ENCODE measurements around the gene PRKN.
A peak's percentile ranks its signal among the peaks of the same experiment; 100 is the strongest.

PRKN gene

DNA sequence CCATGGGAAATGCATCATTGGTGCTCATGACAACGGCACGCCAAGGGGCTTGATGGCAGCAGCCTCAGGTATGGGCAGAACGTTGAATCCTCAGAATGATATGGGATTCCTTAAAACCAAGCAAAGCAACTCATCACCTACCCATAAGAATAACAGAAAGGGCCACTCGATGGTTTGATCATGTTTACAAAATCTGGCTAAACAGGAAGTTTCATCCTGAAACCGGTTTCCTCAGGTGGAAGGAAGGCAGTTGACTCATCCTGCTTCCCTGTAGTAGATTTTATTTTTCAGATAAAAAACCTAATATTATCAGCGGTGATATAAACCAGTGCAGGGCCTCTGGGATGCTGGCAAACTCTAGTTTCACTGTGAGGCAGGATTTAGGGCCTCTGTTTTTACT lies 1316.8 kb downstream of the PRKN start (continued):
- TF ChIP-seq, protein P1, sequence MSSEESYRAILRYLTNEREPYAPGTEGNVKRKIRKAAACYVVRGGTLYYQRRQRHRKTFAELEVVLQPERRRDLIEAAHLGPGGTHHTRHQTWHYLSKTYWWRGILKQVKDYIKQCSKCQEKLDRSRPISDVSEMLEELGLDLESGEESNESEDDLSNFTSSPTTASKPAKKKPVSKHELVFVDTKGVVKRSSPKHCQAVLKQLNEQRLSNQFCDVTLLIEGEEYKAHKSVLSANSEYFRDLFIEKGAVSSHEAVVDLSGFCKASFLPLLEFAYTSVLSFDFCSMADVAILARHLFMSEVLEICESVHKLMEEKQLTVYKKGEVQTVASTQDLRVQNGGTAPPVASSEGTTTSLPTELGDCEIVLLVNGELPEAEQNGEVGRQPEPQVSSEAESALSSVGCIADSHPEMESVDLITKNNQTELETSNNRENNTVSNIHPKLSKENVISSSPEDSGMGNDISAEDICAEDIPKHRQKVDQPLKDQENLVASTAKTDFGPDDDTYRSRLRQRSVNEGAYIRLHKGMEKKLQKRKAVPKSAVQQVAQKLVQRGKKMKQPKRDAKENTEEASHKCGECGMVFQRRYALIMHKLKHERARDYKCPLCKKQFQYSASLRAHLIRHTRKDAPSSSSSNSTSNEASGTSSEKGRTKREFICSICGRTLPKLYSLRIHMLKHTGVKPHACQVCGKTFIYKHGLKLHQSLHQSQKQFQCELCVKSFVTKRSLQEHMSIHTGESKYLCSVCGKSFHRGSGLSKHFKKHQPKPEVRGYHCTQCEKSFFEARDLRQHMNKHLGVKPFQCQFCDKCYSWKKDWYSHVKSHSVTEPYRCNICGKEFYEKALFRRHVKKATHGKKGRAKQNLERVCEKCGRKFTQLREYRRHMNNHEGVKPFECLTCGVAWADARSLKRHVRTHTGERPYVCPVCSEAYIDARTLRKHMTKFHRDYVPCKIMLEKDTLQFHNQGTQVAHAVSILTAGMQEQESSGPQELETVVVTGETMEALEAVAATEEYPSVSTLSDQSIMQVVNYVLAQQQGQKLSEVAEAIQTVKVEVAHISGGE (tag by site-specific recombination; conservative IDR thresholded peaks at IDR 0.05; ENCODE audit: low read depth): no peak
- TF ChIP-seq, protein P2, sequence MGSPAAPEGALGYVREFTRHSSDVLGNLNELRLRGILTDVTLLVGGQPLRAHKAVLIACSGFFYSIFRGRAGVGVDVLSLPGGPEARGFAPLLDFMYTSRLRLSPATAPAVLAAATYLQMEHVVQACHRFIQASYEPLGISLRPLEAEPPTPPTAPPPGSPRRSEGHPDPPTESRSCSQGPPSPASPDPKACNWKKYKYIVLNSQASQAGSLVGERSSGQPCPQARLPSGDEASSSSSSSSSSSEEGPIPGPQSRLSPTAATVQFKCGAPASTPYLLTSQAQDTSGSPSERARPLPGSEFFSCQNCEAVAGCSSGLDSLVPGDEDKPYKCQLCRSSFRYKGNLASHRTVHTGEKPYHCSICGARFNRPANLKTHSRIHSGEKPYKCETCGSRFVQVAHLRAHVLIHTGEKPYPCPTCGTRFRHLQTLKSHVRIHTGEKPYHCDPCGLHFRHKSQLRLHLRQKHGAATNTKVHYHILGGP (tag by site-specific recombination; IDR thresholded peaks at IDR 0.05): no peak
- no peak for TF ChIP-seq WT1 (tag by site-specific recombination; IDR thresholded peaks at IDR 0.05)
- no peak for TF ChIP-seq ZNF777 (tag by site-specific recombination; IDR thresholded peaks at IDR 0.05; ENCODE audit: borderline replicate concordance)

DNA sequence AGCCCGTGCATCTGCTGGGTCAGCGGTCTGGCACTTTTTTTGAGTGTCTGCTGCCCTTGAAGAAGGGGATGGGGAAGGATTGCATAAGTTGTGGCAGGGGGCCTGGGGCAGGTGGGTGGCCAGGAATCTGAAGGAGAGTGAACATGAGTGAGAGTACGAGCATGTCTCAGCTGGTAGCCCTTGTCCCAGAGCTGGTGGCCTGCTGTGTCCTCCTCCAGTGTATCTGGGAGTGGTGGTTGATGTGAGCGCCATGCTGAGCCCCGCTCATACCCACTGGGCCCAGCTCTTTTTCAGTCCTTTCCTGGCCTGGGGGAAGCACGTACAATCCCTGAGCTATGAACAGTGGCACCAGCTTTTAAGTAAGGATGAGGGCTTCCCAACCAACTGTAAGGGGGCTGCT lies 1317.5 kb downstream of the PRKN start:
- POLR2A ChIA-PET: no interaction called here

DNA sequence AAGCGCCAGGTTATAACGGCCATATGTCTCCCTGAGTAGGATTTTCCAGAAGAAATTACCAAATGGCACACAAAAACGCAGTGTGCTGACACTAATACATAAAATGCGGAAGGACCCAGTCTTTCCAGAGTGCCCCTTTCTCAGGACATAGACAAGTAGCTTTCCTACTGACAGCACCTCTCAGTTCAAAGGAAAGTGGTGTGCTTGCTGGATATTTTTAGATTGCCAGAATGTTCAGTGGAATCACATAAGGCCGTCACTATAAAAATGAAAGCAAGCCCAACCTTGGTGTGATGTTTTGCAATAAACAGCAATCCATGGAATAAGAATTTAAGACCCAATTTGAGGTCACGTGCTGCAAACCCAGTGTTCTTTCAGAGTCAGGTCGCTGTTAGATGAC lies 1318.2 kb downstream of the PRKN start:
- CTCF ChIA-PET: interaction anchor here (5.0 kb wide), 1 partner anchor 8 kb away, joined by 37 read pairs; no protein-coding TSS in a partner anchor
- H3K27ac ChIP-seq (ENCODE audit: extremely low read depth, low read depth, low read length): no peak overlapping the region
- no peaks in the 10 kb centered on the region for H3K9me3 ChIP-seq (ENCODE audit: control insufficient read depth, insufficient read depth, low read depth, low read length)
- H3K36me3 ChIP-seq (ENCODE audit: control insufficient read depth in 2 of 2, insufficient read depth in 1 of 2, low read length in 2 of 2): no peaks in the 10 kb centered on the region
- no peaks in the 10 kb centered on the region for H3K4me1 ChIP-seq (ENCODE audit: control insufficient read depth, insufficient read depth, low read length)
- POLR2A ChIA-PET: no interaction called here
- H3K4me3 ChIP-seq (ENCODE audit: low read depth, low read length): no peak overlapping the region
- TF ChIP-seq OVOL3 (tag by site-specific recombination; IDR thresholded peaks at IDR 0.05): no peak
- TF ChIP-seq ZFP69B (tag by site-specific recombination; IDR thresholded peaks at IDR 0.05): no peak
- no peak for TF ChIP-seq ZNF157 (tag by site-specific recombination; IDR thresholded peaks at IDR 0.05)
- TF ChIP-seq ZNF654 (tag by site-specific recombination; IDR thresholded peaks at IDR 0.05; ENCODE audit: low read depth): no peak
- TF ChIP-seq, protein P3, sequence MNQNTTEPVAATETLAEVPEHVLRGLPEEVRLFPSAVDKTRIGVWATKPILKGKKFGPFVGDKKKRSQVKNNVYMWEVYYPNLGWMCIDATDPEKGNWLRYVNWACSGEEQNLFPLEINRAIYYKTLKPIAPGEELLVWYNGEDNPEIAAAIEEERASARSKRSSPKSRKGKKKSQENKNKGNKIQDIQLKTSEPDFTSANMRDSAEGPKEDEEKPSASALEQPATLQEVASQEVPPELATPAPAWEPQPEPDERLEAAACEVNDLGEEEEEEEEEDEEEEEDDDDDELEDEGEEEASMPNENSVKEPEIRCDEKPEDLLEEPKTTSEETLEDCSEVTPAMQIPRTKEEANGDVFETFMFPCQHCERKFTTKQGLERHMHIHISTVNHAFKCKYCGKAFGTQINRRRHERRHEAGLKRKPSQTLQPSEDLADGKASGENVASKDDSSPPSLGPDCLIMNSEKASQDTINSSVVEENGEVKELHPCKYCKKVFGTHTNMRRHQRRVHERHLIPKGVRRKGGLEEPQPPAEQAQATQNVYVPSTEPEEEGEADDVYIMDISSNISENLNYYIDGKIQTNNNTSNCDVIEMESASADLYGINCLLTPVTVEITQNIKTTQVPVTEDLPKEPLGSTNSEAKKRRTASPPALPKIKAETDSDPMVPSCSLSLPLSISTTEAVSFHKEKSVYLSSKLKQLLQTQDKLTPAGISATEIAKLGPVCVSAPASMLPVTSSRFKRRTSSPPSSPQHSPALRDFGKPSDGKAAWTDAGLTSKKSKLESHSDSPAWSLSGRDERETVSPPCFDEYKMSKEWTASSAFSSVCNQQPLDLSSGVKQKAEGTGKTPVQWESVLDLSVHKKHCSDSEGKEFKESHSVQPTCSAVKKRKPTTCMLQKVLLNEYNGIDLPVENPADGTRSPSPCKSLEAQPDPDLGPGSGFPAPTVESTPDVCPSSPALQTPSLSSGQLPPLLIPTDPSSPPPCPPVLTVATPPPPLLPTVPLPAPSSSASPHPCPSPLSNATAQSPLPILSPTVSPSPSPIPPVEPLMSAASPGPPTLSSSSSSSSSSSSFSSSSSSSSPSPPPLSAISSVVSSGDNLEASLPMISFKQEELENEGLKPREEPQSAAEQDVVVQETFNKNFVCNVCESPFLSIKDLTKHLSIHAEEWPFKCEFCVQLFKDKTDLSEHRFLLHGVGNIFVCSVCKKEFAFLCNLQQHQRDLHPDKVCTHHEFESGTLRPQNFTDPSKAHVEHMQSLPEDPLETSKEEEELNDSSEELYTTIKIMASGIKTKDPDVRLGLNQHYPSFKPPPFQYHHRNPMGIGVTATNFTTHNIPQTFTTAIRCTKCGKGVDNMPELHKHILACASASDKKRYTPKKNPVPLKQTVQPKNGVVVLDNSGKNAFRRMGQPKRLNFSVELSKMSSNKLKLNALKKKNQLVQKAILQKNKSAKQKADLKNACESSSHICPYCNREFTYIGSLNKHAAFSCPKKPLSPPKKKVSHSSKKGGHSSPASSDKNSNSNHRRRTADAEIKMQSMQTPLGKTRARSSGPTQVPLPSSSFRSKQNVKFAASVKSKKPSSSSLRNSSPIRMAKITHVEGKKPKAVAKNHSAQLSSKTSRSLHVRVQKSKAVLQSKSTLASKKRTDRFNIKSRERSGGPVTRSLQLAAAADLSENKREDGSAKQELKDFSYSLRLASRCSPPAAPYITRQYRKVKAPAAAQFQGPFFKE (tag by site-specific recombination; IDR thresholded peaks at IDR 0.05; ENCODE audit: borderline replicate concordance): no peak
- no peak for TF ChIP-seq TCF7L2 (IDR thresholded peaks at IDR 0.05; ENCODE audit: borderline replicate concordance, low read depth, low read length)
- TF ChIP-seq SCRT1 (tag by site-specific recombination; IDR thresholded peaks at IDR 0.05; ENCODE audit: borderline replicate concordance): no peak
- no peak for TF ChIP-seq ZNF404 (tag by site-specific recombination; IDR thresholded peaks at IDR 0.05)
- TF ChIP-seq ZNF626 (tag by site-specific recombination; IDR thresholded peaks at IDR 0.05): no peak

More for the DNA sequence above, 1317.5 kb downstream of the PRKN start:
- no peaks in the 10 kb centered on the region for H3K9me3 ChIP-seq (ENCODE audit: control insufficient read depth, insufficient read depth, low read depth, low read length)
- no peaks in the 10 kb centered on the region for H3K4me1 ChIP-seq (ENCODE audit: control insufficient read depth, insufficient read depth, low read length)
- CTCF ChIA-PET: interaction anchor here (5.0 kb wide), 1 partner anchor 8 kb away, joined by 37 read pairs; no protein-coding TSS in a partner anchor
- TF ChIP-seq ZIC2 (tag by site-specific recombination; IDR thresholded peaks at IDR 0.05) (peak; percentile 87), ZNF221 (tag by site-specific recombination; IDR thresholded peaks at IDR 0.05; ENCODE audit: borderline replicate concordance) (no peak), ZNF571 (tag by site-specific recombination; IDR thresholded peaks at IDR 0.05) (no peak)
- TF ChIP-seq, protein P4, sequence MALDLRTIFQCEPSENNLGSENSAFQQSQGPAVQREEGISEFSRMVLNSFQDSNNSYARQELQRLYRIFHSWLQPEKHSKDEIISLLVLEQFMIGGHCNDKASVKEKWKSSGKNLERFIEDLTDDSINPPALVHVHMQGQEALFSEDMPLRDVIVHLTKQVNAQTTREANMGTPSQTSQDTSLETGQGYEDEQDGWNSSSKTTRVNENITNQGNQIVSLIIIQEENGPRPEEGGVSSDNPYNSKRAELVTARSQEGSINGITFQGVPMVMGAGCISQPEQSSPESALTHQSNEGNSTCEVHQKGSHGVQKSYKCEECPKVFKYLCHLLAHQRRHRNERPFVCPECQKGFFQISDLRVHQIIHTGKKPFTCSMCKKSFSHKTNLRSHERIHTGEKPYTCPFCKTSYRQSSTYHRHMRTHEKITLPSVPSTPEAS (tag by site-specific recombination; IDR thresholded peaks at IDR 0.05): no peak
- TF ChIP-seq, protein P5, sequence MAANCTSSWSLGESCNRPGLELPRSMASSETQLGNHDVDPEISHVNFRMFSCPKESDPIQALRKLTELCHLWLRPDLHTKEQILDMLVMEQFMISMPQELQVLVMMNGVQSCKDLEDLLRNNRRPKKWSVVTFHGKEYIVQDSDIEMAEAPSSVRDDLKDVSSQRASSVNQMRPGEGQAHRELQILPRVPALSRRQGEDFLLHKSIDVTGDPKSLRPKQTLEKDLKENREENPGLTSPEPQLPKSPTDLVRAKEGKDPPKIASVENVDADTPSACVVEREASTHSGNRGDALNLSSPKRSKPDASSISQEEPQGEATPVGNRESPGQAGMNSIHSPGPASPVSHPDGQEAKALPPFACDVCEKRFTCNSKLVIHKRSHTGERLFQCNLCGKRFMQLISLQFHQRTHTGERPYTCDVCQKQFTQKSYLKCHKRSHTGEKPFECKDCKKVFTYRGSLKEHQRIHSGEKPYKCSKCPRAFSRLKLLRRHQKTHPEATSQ (tag by site-specific recombination; IDR thresholded peaks at IDR 0.05): no peak
- H3K4me3 ChIP-seq (ENCODE audit: low read depth, low read length): no peak overlapping the region
- no peak overlapping the region for H3K27ac ChIP-seq (ENCODE audit: extremely low read depth, low read depth, low read length)
- H3K36me3 ChIP-seq (ENCODE audit: control insufficient read depth in 2 of 2, insufficient read depth in 1 of 2, low read length in 2 of 2): no peaks in the 10 kb centered on the region
